GM10266 (cell line): Measurements from ENCODE around the gene COLEC12.

Experiments
- DNase-seq: peaks from one replicate; pipeline ENCODE4 v3.0.0; 2012; ENCODE audit errors: extremely low spot score
- CTCF ChIP-seq: IDR thresholded peaks from 2 replicates; pipeline ENCODE4 v1.5.1; 2012; ENCODE audit warnings: mild to moderate bottlenecking, low read depth; ENCODE audit not compliant: control insufficient read depth, insufficient read depth; ENCODE audit errors: missing control alignments

Gene COLEC12

DNA sequence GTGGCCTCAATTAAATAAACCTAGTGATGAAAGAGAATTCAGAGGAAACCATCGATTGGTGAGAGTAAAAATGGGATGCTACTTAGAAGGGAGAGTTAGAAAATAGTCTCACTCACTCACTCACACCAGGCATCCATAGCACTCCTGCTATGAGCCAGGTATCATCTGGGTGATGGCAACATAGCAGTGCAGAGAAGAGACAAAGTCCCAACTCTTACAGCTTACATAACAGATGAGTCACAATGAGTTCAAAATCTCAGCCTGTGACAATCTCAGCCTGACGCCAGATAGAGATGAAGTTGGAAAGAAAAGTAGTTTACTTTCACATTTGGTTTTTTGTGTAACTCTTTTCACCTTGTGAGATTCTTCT, 177.3 kb downstream of the COLEC12 start:
- no peak for DNase-seq
- no peak for TF ChIP-seq CTCF

DNA sequence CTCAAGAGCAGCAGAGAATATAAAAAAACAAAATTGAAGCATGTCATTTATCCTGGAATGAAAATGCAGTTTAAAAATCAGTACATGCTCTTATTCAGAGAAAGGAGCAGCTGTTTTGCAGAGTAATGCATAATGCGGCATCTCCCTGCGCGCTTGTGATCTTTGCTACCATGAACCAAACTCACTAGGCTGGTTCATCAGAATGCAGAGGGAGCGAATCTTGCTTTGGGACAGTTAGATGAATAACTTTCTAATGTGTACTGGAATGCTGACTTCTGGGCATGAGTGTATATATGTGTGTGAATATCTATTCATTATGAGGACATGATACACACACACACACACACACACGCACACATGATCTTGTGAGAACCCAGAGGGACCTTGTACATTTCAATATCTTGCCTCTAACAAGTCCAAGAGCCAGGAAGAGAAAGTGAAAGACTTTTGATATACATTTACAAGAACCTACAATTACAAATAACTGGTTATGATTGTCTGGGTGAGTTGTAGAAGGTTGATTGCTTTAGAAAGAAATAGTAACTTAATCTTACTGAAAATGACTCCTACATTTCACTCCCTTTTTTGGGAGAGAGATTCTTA, 178.5 kb downstream of the COLEC12 start:
- no peak for TF ChIP-seq CTCF
- DNase-seq = no peak

GRCh38 chr18:320155-320554, 180.3 kb downstream of the COLEC12 start:
- DNase-seq = no peak

DNA sequence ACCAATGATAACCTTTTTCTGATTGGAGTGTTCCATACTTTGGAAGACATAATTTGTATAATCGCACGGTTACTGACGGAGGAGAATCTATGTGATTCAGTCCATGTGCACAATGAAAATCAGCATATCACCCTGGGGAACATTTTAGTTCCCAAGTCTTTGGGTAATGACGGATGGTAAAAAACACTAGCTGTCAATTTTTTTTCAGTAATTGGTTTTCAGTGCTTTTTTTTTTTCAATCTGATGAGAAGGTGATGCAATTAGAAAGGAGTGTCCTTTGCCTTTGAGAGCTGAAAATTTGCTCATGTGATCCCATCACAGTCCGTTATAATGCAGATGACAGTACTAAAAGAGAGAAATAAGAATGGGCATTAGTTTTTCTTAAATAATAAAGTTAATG, 180.8 kb downstream of the COLEC12 start:
- DNase-seq = no peak
- TF ChIP-seq CTCF = no peak

More at GRCh38 chr18:320155-320554, 180.3 kb downstream of the COLEC12 start:
- no peak for TF ChIP-seq CTCF

DNA sequence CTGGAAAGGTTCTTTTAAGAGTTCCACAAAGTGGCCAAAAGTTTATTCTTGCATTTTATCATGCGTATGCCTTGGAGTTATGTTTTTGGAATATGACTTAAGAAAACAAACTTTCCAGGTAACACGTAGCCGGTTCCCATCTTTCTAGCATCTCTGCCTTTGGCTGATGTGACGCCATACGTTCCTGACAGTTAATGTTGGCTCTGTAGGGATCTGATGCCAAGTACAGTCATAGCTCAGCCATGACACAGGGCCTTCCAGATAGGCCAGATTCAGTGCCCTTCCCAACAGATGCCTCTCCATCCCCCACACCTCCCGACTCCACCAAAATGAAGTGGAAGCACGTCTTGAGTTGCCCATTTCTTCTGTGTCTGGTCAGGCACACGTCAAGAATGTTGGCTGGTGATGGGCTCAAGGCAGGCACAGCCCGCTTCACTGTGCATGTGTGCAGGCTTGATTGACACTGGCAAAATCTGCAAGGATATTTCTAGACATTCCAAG, 181.7 kb downstream of the COLEC12 start:
- no peak for DNase-seq
- TF ChIP-seq CTCF = no peak

DNA sequence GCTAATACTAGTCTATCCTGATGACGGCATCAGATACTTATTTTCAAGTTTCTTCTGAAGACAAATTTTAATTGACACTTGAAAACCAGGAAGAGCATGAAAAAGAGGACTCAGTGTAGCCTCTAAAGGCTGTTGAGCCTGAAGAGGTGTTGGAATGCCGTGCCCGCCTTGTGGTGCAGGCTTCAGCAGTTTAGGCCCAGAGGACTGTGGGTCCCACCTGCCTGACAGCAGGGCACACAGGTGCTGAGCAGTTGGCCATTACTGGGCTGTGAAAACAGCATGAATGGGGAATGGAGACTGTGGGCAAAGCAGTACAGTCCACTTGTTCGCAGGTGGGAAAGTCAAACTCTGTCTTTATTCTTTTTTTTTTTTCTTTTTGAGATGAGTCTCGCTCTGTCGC, 182.9 kb downstream of the COLEC12 start:
- no peak for TF ChIP-seq CTCF
- no peak for DNase-seq

- DNase-seq = no peak
- no peak for TF ChIP-seq CTCF
Observed at GRCh38 chr18:316393-316792, 184.1 kb downstream of the COLEC12 start.
